Measurements from ENCODE around the gene RIN1. TPM values are rescaled to one million over a fixed set of nuclear protein-coding genes. Genes with fewer than 3 reads are reported as not detected.

Gene RIN1
- total and polyA plus RNA-seq, 2 of the 13 experiments (the other 11 are each of a cell fraction or from before 2014, with no cell fraction given) = 2.4 to 4.1 TPM

GRCh38 chr11:66311965-66312548 is 24.2 kb downstream of the RIN1 start (continued):
- TF ChIP-seq ZFP36 (IDR thresholded peaks at IDR 0.05; ENCODE audit: borderline replicate concordance, low read depth, low read length, partially characterized antibody) (no peak), MED13 (CRISPR knock-in tag; IDR thresholded peaks at IDR 0.05) (peak; percentile 82), EHMT2 (IDR thresholded peaks at IDR 0.05; ENCODE audit: borderline replicate concordance, low read depth, low read length) (no peak), HOXD1 (CRISPR knock-in tag; IDR thresholded peaks at IDR 0.05) (peak; percentile 64; the same call in 1 of the 2 replicates), TFAP4 (IDR thresholded peaks at IDR 0.05; ENCODE audit: borderline replicate concordance, low read depth) (no peak), ZNF678 (CRISPR knock-in tag; IDR thresholded peaks at IDR 0.05) (no peak), PLSCR1 (CRISPR knock-in tag; IDR thresholded peaks at IDR 0.05; ENCODE audit: borderline replicate concordance) (no peak), PRMT3 (CRISPR knock-in tag; IDR thresholded peaks at IDR 0.05; ENCODE audit: borderline replicate concordance, low read depth) (no peak; the same call in 1 of the 2 replicates), DR1 (CRISPR knock-in tag; IDR thresholded peaks at IDR 0.05) (no peak; the same call in 1 of the 2 replicates), DPF2 (CRISPR knock-in tag; IDR thresholded peaks at IDR 0.05; ENCODE audit: borderline replicate concordance, low read depth) (no peak), ZNF234 (CRISPR knock-in tag; conservative IDR thresholded peaks at IDR 0.05) (no peak), KLF16 (CRISPR knock-in tag; IDR thresholded peaks at IDR 0.05) (no peak; a peak in 2 of 4 replicates), ZNF468 (CRISPR knock-in tag; IDR thresholded peaks at IDR 0.05) (no peak), POLR2A (IDR thresholded peaks at IDR 0.05; ENCODE audit: insufficient read depth in 1 of 2, low read depth in 2 of 2, low read length in 2 of 2) (peak in 1 of 2 experiments; percentile 62; a peak in 1 of 4 replicates), HNRNPK (IDR thresholded peaks at IDR 0.05; ENCODE audit: low read depth, low read length, poor library complexity, severe bottlenecking) (no peak), ZSCAN9 (CRISPR knock-in tag; IDR thresholded peaks at IDR 0.05; ENCODE audit: borderline replicate concordance) (no peak; the same call in 1 of the 2 replicates), REPIN1 (CRISPR knock-in tag; IDR thresholded peaks at IDR 0.05; ENCODE audit: borderline replicate concordance, low read depth) (peak; percentile 77), ZNF616 (CRISPR knock-in tag; IDR thresholded peaks at IDR 0.05; ENCODE audit: low read depth) (0 out of 2 replicates have a peak, but pooled peaks have one; percentile 31)
- TF ChIP-seq, protein P1, sequence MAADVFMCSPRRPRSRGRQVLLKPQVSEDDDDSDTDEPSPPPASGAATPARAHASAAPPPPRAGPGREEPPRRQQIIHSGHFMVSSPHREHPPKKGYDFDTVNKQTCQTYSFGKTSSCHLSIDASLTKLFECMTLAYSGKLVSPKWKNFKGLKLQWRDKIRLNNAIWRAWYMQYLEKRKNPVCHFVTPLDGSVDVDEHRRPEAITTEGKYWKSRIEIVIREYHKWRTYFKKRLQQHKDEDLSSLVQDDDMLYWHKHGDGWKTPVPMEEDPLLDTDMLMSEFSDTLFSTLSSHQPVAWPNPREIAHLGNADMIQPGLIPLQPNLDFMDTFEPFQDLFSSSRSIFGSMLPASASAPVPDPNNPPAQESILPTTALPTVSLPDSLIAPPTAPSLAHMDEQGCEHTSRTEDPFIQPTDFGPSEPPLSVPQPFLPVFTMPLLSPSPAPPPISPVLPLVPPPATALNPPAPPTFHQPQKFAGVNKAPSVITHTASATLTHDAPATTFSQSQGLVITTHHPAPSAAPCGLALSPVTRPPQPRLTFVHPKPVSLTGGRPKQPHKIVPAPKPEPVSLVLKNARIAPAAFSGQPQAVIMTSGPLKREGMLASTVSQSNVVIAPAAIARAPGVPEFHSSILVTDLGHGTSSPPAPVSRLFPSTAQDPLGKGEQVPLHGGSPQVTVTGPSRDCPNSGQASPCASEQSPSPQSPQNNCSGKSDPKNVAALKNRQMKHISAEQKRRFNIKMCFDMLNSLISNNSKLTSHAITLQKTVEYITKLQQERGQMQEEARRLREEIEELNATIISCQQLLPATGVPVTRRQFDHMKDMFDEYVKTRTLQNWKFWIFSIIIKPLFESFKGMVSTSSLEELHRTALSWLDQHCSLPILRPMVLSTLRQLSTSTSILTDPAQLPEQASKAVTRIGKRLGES (CRISPR knock-in tag; IDR thresholded peaks at IDR 0.05; ENCODE audit: borderline replicate concordance) = no peak
- TF ChIP-seq, protein P2, sequence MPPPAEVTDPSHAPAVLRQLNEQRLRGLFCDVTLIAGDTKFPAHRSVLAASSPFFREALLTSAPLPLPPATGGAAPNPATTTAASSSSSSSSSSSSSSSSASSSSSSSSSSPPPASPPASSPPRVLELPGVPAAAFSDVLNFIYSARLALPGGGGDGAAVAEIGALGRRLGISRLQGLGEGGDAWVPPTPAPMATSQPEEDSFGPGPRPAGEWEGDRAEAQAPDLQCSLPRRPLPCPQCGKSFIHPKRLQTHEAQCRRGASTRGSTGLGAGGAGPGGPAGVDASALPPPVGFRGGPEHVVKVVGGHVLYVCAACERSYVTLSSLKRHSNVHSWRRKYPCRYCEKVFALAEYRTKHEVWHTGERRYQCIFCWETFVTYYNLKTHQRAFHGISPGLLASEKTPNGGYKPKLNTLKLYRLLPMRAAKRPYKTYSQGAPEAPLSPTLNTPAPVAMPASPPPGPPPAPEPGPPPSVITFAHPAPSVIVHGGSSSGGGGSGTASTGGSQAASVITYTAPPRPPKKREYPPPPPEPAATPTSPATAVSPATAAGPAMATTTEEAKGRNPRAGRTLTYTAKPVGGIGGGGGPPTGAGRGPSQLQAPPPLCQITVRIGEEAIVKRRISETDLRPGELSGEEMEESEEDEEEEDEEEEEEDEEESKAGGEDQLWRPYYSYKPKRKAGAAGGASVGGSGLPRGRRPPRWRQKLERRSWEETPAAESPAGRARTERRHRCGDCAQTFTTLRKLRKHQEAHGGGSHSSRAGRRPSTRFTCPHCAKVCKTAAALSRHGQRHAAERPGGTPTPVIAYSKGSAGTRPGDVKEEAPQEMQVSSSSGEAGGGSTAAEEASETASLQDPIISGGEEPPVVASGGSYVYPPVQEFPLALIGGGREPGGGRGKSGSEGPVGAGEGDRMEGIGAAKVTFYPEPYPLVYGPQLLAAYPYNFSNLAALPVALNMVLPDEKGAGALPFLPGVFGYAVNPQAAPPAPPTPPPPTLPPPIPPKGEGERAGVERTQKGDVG (CRISPR knock-in tag; IDR thresholded peaks at IDR 0.05; ENCODE audit: borderline replicate concordance) = 0 out of 2 replicates have a peak, but pooled peaks have one; percentile 48

Data from HepG2 (cell line).